H9 (cell line): ENCODE measurements around the gene PLAC9. TPM values are rescaled to one million over a fixed set of nuclear protein-coding genes. Genes with fewer than 3 reads are reported as not detected.

Experiments used
- DNase-seq: peaks from one replicate; pipeline ENCODE4 v3.0.0-alpha.2; 2017
- H2AFZ ChIP-seq: one replicate; pipeline ENCODE4 v1.6.1; 2013; ENCODE audit warnings: mild to moderate bottlenecking, low read length, control low read depth, moderate library complexity
- H2AK5ac ChIP-seq: 2 replicates; pipeline ENCODE4 v1.6.1; 2013; ENCODE audit warnings: low read length, control low read depth, mixed read lengths; ENCODE audit not compliant: insufficient read length
- H2BK120ac ChIP-seq: one replicate; pipeline ENCODE4 v1.6.1; 2013; ENCODE audit warnings: low read depth, mild to moderate bottlenecking, low read length, control low read depth, inconsistent platforms; ENCODE audit not compliant: poor library complexity, severe bottlenecking
- H2BK12ac ChIP-seq: 2 replicates; pipeline ENCODE4 v1.6.1; 2013; ENCODE audit warnings: low read length, control low read depth, mixed read lengths, low read depth; ENCODE audit not compliant: insufficient read length
- H2BK15ac ChIP-seq: 2 replicates; pipeline ENCODE4 v1.6.1; 2013; ENCODE audit warnings: low read depth, low read length, control low read depth
- H2BK20ac ChIP-seq: one replicate; pipeline ENCODE4 v1.6.1; 2013; ENCODE audit warnings: low read depth, mild to moderate bottlenecking, low read length, control low read depth, inconsistent platforms; ENCODE audit not compliant: poor library complexity, severe bottlenecking
- H2BK5ac ChIP-seq: 2 replicates; pipeline ENCODE4 v1.6.1; 2013; ENCODE audit warnings: low read length, control low read depth, mixed read lengths; ENCODE audit not compliant: insufficient read length
- H3K14ac ChIP-seq: 2 replicates; pipeline ENCODE4 v1.6.1; 2013; ENCODE audit warnings: low read length, control low read depth; ENCODE audit not compliant: insufficient read depth
- H3K18ac ChIP-seq: 2 replicates; pipeline ENCODE4 v1.6.1; 2013; ENCODE audit warnings: low read depth, mild to moderate bottlenecking, mixed read lengths, low read length, control low read depth; ENCODE audit not compliant: insufficient read length
- H3K23ac ChIP-seq: 2 replicates; pipeline ENCODE4 v1.6.1; 2013; ENCODE audit warnings: low read length, control low read depth, mixed read lengths, low read depth; ENCODE audit not compliant: insufficient read length
- H3K23me2 ChIP-seq: 2 replicates; pipeline ENCODE4 v1.6.1; 2013; ENCODE audit warnings: low read depth, mild to moderate bottlenecking, mixed read lengths, low read length, control low read depth; ENCODE audit not compliant: insufficient read length, poor library complexity, severe bottlenecking
- H3K27ac ChIP-seq: 2 replicates; pipeline ENCODE4 v1.5.1; 2013; ENCODE audit warnings: low read length, control low read depth, mixed read lengths, low read depth; ENCODE audit not compliant: insufficient read length
- H3K27me3 ChIP-seq: 2 replicates; pipeline ENCODE4 v1.6.1; 2013; ENCODE audit warnings: low read length, control low read depth, inconsistent platforms; ENCODE audit not compliant: insufficient read depth
- H3K4ac ChIP-seq: 2 replicates; pipeline ENCODE4 v1.6.1; 2013; ENCODE audit warnings: low read depth, mild to moderate bottlenecking, control low read depth, inconsistent platforms, low read length, moderate library complexity
- H3K4me1 ChIP-seq: 2 replicates; pipeline ENCODE4 v1.6.1; 2013; ENCODE audit warnings: low read length, control low read depth, inconsistent platforms; ENCODE audit not compliant: insufficient read depth
- H3K4me2 ChIP-seq: 2 replicates; pipeline ENCODE4 v1.6.1; 2013; ENCODE audit warnings: low read length, control low read depth, mixed read lengths; ENCODE audit not compliant: insufficient read length, insufficient read depth
- H3K56ac ChIP-seq: 2 replicates; pipeline ENCODE4 v1.6.1; 2013; ENCODE audit warnings: low read depth, mild to moderate bottlenecking, mixed read lengths, low read length, control low read depth; ENCODE audit not compliant: insufficient read length
- H3K79me1 ChIP-seq: 2 replicates; pipeline ENCODE4 v1.6.1; 2013; ENCODE audit warnings: low read depth, mild to moderate bottlenecking, moderate library complexity, low read length, control low read depth, inconsistent platforms; ENCODE audit not compliant: insufficient read depth, poor library complexity, severe bottlenecking
- H3K79me2 ChIP-seq: 2 replicates; pipeline ENCODE4 v1.6.1; 2013; ENCODE audit warnings: low read length, control low read depth, inconsistent platforms; ENCODE audit not compliant: insufficient read depth
- H3K9ac ChIP-seq: 2 replicates; pipeline ENCODE4 v1.6.1; 2013; ENCODE audit warnings: low read length, control low read depth, mixed read lengths; ENCODE audit not compliant: insufficient read length; ENCODE audit errors: extremely low read depth
- H3K9me3 ChIP-seq: one replicate; pipeline ENCODE4 v1.6.1; 2013; ENCODE audit warnings: low read depth, low read length, inconsistent platforms; ENCODE audit not compliant: control insufficient read depth
- H3T11ph ChIP-seq: one replicate; pipeline ENCODE4 v1.6.1; 2013; ENCODE audit warnings: mild to moderate bottlenecking, low read length, control low read depth, inconsistent platforms
- H4K20me1 ChIP-seq: one replicate; pipeline ENCODE4 v1.6.1; 2013; ENCODE audit not compliant: control insufficient read depth, insufficient read length, insufficient read depth
- H4K5ac ChIP-seq: 2 replicates; pipeline ENCODE4 v1.6.1; 2013; ENCODE audit warnings: low read depth, mild to moderate bottlenecking, mixed read lengths, low read length, control low read depth; ENCODE audit not compliant: insufficient read length
- H4K8ac ChIP-seq: replicated peaks from 2 replicates; pipeline ENCODE4 v1.6.1; 2013; ENCODE audit warnings: low read length, control low read depth, mixed read lengths, low read depth; ENCODE audit not compliant: insufficient read length
- H4K91ac ChIP-seq: 2 replicates; pipeline ENCODE4 v1.6.1; 2013; ENCODE audit warnings: low read depth, mild to moderate bottlenecking, moderate library complexity, mixed read lengths, low read length, control low read depth; ENCODE audit not compliant: insufficient read length
- H3K27ac Mint-ChIP-seq, 3 experiments: 2 replicates in 2 of 3; 3 replicates in 1 of 3; pipeline ENCODE4 v1.8.0; 2020 to 2021; ENCODE audit warnings: mixed read lengths in 3 of 3, mild to moderate bottlenecking in 1 of 3, moderate library complexity in 1 of 3
- H3K27me3 Mint-ChIP-seq: 2 replicates; pipeline ENCODE4 v1.8.0; 2021; ENCODE audit warnings: low read depth, mild to moderate bottlenecking, moderate library complexity, mixed read lengths
- H3K36me3 Mint-ChIP-seq, 3 experiments: 2 replicates in 2 of 3; 3 replicates in 1 of 3; pipeline ENCODE4 v1.8.0; 2020 to 2021; ENCODE audit warnings: low read depth in 3 of 3, mixed read lengths in 3 of 3; ENCODE audit not compliant: insufficient read depth in 1 of 3
- H3K4me1 Mint-ChIP-seq, 2 experiments: 2 replicates each; pipeline ENCODE4 v1.8.0; 2020; ENCODE audit warnings: mixed read lengths in 2 of 2
- H3K4me3 Mint-ChIP-seq, 2 experiments: 2 replicates in 1 of 2; 3 replicates in 1 of 2; pipeline ENCODE4 v1.8.0; 2020 to 2021; ENCODE audit warnings: mild to moderate bottlenecking in 2 of 2, mixed read lengths in 2 of 2, moderate library complexity in 1 of 2
- H3K9me3 Mint-ChIP-seq, 2 experiments: 2 replicates in 1 of 2; 3 replicates in 1 of 2; pipeline ENCODE4 v1.8.0; 2020; ENCODE audit warnings: mild to moderate bottlenecking in 2 of 2, mixed read lengths in 2 of 2, moderate library complexity in 1 of 2
- WGBS: extraction: QIAGEN DNeasy Blood & Tissue Kit; methylation state at CpG from one replicate; pipeline ENCODE4 v1.1.7; 2013; ENCODE audit warnings: missing lambda C conversion rate, low lambda C conversion rate, mixed read lengths; ENCODE audit not compliant: insufficient read length; ENCODE audit errors: extremely low coverage; 5-methylcytosine and 5-hydroxymethylcytosine counted together
- total RNA-seq: library from RNA; stranded (reverse); gene quantifications from 2 replicates; pipeline ENCODE4 v1.2.1, GENCODE V29; 2021
- TF ChIP-seq, protein P1 (sequence below): fragments of 200-600 bp; sonication (generic); conservative IDR thresholded peaks from 3 replicates; pipeline ENCODE4 v1.8.0; 2021; ENCODE audit warnings: antibody characterized with exemption, mild to moderate bottlenecking

PLAC9 gene
- total RNA-seq, 1 experiment from 2014 or later: 4.3 TPM

DNA sequence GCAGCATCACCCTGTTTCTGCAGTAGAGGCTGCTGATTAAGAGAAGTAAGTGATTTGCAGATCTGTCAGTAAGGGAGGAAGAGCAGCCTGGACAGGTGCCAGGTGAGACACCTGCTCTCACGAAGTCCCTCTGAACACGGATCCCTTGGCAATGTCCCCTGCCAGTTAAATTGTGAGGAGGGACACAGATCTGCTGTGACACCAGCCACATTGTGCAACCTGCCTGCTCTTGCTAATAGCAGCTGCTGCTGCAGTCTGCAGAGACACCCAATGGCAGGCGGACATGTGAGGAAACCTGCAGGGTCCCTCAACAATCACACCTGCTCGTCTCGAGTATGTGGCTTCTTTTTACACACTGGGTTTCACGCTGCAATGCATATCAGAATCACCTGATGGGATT, 40.9 kb downstream of the PLAC9 start:
- Histone ChIP-seq H3K4ac (no peak overlapping the region), H3K4me1 (no peaks in the 10 kb centered on the region; the same call in 1 of the 2 replicates), H2BK20ac (no peak overlapping the region), H2BK5ac (no peak overlapping the region), H2BK15ac (no peak overlapping the region), H3K18ac (no peak overlapping the region), H2BK12ac (no peak overlapping the region), H2BK120ac (no peak overlapping the region), H2AK5ac (no peak overlapping the region), H3K23me2 (no peaks in the 10 kb centered on the region), H3K4me2 (no peak overlapping the region), H3K9ac (no peak overlapping the region), H4K5ac (no peak overlapping the region), H2AFZ (no peak overlapping the region), H3K9me3 (no peaks in the 10 kb centered on the region), H3K79me2 (no peaks in the 10 kb centered on the region; the same call in 1 of the 2 replicates), H4K91ac (no peak overlapping the region), H3T11ph (no peak overlapping the region), H3K14ac (no peak overlapping the region), H3K79me1 (no peaks in the 10 kb centered on the region), H3K27me3 (no peaks in the 10 kb centered on the region), H4K20me1 (no peaks in the 10 kb centered on the region), H3K27ac (no peak overlapping the region), H3K23ac (no peak overlapping the region), H3K56ac (no peak overlapping the region), H4K8ac (no peak overlapping the region)
- Mint-ChIP-seq H3K4me3 (no peak overlapping the region), H3K27ac (no peak overlapping the region; a peak in 1 of 7 replicates), H3K9me3 (no peaks in the 10 kb centered on the region), H3K36me3 (peaks cover 0 to 2% (median 0%) of the 10 kb centered on the region in 3 experiments; a peak in 1 of 7 replicates), H3K4me1 (peaks cover 29 to 38% of the 10 kb centered on the region in 2 experiments), H3K27me3 (no peaks in the 10 kb centered on the region)
- no peak for DNase-seq
- TF ChIP-seq, protein P1, sequence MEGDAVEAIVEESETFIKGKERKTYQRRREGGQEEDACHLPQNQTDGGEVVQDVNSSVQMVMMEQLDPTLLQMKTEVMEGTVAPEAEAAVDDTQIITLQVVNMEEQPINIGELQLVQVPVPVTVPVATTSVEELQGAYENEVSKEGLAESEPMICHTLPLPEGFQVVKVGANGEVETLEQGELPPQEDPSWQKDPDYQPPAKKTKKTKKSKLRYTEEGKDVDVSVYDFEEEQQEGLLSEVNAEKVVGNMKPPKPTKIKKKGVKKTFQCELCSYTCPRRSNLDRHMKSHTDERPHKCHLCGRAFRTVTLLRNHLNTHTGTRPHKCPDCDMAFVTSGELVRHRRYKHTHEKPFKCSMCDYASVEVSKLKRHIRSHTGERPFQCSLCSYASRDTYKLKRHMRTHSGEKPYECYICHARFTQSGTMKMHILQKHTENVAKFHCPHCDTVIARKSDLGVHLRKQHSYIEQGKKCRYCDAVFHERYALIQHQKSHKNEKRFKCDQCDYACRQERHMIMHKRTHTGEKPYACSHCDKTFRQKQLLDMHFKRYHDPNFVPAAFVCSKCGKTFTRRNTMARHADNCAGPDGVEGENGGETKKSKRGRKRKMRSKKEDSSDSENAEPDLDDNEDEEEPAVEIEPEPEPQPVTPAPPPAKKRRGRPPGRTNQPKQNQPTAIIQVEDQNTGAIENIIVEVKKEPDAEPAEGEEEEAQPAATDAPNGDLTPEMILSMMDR: no peak
- WGBS: no CpG with 5 or more reads among the region's 6 CpGs
